Activated CD4-positive, alpha-beta T cell treated with anti-CD3 and anti-CD28 coated beads for 24 hours (primary cell): ENCODE results near the gene TIGD7.
"Not testable (repeated sequence)": the region's sequence is repeated elsewhere in the genome, so short reads cannot be mapped to it uniquely, and the experiment has no call there.

Experiments
- DNase-seq, 2 donors: peaks; one replicate each; pipeline ENCODE4 v3.0.0-alpha.2; 2020; ENCODE audit warnings: low read depth in 2 of 2

Gene TIGD7

DNA sequence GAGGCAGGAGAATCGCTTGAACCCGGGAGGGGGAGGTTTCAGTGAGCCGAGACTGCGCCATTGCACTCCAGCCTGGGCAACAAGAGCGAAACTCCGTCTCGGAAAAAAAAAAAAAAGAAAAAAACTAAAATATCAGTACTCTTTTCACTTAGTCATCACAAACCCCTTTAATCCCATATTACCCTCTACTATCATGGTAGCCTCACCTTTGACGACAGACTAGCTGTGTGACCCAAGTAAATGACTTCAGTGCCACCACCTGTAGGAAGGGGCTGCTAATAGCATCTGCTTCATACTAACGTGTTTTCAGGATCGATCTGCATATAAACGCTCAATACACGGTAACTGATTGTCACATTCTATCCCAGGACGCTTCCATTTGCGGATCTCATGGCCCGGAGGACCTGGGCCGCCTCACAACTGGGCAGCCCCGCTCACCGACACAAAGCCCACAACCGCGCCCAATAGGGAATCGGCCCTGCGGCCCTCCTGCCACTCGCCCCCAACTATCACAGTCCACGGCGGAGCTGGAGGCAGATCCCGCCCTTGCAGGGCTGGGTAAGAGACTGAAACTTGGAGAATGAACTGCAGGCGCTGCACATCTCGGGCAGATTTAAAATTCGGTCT, 23.0 kb downstream of the TIGD7 start:
- DNase-seq = no peak

DNA sequence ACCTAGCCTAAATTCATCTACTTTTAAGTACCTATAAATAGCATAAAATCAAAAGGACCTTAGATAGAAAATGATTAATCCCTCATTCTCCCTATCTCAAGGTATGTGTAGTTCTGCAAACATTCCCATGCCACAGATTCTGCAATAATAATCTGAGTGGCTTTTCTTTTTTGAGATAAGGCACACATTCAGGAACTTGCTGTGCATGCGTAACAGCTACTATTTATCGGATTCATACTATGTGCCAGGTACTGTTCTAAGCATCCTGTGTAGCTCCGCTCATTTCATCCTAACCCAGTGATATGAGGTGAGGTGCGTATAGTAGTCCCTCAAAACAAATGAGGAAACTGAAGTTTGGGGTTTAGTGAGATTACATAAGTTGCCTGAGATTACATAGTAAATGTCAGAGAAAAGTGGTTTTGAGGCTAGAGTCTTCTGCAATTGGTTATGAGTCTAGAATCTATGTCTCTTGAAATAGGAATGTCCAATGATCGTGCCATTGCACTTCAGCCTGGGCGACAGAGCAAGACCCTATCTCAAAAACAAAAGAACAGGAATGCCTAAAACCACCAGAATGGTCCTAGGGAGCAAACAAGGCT, 23.9 kb downstream of the TIGD7 start:
- no peak for DNase-seq

DNA sequence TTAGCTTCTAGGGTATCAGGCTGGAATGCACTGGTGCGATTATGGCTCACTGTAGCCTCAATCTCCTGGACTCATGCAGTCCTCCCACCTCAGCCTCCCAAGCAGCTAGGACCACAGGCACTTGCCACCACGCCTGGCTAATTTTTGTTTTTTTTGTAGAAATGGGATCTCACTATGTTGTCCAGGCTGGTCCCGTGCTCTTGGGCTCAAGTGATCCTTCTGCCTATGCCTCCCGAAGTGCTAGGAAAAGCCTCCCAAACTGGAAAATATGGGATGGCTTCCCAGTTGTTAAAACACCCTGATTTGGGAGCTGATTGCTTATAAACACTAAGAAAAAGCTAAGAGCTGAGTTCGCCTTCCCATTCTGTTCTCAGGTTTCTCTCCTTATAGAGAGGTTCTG, 28.6 kb downstream of the TIGD7 start:
- no peak for DNase-seq

DNA sequence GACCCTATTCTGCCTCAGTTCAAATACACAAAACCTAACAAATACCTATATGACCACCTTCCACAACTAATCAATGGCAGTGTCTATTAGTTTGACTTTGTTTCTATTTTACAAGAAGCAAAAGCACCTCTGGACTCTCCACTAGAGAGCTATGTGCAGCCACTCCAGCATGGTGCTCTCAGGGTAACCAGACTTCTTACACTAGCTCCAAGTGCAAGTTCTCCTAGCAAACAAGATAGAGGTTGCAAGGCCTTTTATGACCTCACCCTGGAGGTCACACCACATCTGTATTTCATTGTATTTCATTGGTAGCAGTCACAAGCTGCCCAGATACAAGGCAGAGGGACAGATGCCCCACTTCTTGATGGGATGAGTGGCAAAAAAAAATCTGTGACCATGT, 30.3 kb downstream of the TIGD7 start:
- DNase-seq = no peak

DNA sequence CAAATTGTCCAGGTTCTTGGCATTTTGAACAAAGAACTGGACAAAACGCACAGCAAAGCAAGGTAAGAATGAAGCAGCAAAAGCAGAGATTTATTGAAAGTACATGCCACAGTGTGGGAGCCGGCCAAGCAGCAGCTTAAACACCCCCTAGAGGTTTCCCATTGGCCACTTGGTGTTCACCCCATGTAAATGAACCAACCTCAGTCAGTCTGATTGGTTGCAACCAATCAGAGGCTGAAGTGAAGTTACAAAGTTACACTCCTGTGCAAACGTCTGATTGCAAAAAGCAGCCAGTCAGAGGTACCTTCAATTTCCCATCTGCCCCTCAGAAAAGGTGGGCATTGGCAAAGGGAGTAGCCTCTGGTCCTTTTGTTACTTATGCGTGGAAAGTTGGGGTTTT, 30.7 kb downstream of the TIGD7 start:
- no peak for DNase-seq

DNA sequence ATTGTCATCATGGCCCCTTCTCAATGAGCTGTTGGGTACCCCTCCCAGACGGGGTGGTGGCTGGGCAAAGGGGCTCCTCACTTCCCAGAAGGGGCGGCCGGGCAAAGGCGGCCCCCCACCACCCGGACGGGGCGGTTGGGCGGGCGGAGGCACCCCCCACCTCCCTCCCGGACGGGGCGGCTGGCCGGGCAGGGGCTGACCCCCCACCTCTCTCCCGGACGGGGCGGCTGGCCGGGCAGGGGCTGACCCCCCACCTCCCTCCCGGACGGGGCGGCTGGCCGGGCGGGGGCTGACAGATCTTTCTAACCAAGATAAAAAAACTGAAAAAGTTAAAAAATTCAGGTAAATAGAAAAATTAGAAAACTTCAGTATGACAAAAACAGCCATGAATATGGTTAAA, 33.9 kb downstream of the TIGD7 start:
- DNase-seq = not testable (repeated sequence)

DNA sequence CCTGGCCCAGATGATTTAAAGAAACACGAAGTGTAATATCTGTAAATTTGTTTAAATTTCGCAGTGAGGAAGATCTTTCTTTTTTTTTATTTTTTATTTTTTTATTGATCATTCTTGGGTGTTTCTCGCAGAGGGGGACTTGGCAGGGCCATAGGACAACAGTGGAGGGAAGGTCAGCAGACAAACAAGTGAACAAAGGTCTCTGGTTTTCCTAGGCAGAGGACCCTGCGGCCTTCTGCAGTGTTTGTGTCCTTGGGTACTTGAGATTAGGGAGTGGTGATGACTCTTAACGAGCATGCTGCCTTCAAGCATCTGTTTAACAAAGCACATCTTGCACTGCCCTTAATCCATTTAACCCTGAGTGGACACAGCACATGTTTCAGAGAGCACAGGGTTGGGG, 34.5 kb downstream of the TIGD7 start:
- not testable (repeated sequence) for DNase-seq

DNA sequence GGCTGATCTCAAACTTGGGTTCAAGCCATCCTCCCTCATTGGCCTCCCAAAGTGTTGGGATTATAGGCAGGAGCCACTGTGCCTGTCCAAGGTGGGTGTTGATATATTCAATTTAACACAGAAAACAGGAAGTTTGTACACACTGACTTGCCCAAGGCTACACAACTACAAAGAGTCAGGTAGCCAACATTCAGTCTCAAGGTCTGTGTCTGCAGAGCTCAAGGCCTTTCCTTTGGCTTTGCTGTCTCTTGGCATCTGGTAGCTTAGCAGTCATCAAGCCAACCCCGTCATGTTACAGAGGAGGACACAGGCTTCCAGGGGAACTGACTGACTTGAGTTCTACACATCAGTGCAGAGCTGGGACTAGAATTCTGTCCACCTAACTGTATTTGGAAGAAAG, 36.9 kb downstream of the TIGD7 start:
- no peak for DNase-seq

DNA sequence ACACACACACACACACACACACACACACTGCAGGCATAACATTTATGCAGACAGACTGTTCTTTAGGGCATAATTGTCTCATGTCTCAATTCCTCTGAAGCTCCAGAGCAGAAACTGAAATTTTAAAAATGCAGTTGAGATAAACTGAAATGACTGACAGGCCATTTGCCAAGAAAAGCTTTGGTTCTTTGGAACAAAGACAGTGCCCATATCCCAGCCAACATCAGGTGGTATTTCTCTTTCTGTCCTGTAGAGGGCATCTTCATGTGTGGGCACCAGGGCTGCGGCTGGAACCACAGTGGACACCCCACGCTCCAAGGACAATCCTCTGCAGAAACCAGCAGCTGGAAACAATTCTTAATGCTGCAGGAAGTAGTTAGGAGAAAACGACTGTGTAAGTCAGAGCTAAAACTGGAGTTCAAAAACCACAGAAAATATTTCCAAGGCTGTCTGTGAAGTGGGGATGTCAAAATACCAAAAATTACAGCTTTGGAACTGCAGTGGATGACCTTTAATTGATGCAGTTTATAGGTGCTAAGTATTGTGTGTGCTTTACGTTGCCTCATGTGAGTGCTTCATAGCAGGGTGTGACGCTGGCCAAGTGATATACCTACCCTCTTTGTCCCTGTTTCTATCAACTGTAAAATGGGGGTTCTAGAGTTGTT, 38.2 kb downstream of the TIGD7 start:
- no peak for DNase-seq

DNA sequence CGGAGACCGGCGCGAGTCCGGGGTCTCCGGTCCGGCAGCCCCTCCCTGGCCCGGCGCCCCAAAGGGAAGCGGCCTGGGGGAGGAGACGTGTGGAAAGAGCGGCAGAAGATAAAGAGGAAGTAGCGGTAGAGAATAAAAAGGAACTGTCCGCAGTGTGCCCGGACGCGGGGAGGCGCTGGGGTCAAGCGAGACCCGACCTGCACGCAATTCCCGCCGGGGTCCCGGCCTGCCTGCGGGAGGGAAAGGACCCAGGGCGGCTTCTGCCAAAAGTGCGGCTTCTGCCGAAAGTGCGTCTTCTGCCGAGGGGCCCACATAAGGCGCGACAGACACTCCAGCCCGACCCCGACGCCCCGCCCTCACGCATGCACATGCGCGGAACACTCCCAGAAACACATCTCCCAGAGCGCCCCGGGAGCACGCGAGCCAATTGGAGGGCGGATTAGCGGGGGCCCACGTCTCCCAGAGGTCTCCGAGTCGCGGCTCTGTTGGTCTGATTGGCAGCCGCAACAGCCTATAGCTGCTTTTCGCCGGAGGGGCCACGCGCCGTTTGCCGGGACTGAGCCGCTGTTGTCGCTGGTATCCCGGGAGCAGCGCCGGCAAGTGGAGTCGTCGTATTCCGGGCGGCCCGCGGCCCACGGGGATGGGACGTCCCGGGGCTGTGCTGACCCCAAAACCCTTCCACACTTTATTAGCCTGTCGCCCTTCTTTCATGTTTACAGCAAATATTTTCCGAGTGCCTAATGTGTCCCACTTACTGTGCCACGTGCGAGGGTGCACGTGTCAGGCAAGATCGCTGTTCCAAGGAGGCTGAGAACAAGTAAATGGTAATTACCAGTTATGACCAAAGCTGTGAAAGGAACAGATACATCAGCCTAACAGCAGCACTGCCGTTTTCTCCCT, 40.8 kb downstream of the TIGD7 start:
- DNase-seq = peak; percentile 91 to 97

DNA sequence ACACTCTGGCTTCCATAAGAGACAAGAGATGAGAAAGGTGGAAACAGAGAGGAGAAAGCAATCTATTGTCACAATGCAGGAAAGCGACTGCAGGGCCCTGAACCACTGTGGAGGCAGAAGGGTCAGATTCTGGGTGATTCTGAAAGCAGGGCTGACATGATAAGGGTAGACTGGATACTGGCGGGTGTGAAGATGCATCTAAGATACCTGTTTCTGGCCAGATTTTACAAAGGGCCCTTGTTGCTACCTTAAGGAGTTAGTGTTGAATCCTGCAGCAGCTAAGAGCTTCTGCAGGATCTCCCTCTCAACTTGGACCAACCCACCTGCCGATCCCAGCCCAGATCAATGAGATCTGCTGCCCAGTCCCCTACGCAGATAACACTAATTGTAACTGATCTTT, 42.7 kb downstream of the TIGD7 start:
- no peak for DNase-seq

DNA sequence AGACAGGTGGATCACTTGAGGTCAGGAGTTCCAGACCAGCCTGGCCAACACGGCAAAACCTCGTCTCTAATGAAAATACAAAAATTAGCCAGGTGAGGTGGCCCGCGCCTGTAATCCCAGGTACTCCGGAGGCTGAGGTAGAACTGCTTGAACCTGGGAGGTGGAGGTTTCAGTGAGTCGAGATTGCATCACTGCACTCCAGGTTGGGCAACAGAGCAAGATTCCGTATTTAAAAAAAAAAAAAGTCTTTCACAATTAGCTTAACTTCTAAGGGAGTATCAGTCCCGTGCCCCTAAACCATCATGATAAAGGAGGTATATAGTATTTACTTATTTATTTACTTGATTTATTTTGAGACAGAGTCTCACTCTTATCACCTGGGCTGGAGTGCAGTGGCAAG, 45.4 kb downstream of the TIGD7 start:
- DNase-seq = no peak

DNA sequence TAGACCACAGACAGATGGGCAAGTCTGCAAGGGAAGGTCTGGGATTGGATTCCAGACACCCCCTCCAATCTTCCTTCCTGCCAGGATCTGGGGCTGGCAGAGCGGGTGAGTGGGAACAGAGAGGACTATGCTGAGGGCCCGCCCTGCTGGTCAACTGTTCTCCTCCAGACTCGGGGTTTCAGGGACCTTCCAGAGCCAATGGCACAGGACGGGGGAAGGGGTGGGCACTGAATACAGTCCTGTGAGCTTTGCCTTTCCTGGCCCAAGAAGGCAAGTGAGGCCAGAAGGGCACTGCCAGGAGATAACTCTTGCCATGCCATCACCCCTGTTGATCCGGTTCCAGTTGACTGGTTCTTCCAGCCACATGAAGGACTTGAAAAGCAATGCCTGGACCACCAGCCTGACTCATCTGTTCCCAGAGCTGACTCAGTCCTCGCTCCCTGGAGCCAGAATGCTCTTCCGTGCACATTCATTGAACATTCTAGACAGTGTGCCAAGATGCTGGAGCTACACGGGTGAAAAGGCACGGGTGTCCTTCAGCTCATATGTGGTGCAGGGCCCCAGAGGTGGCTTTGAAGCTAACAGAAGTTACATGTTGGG, 48.3 kb downstream of the TIGD7 start:
- DNase-seq = no peak

DNA sequence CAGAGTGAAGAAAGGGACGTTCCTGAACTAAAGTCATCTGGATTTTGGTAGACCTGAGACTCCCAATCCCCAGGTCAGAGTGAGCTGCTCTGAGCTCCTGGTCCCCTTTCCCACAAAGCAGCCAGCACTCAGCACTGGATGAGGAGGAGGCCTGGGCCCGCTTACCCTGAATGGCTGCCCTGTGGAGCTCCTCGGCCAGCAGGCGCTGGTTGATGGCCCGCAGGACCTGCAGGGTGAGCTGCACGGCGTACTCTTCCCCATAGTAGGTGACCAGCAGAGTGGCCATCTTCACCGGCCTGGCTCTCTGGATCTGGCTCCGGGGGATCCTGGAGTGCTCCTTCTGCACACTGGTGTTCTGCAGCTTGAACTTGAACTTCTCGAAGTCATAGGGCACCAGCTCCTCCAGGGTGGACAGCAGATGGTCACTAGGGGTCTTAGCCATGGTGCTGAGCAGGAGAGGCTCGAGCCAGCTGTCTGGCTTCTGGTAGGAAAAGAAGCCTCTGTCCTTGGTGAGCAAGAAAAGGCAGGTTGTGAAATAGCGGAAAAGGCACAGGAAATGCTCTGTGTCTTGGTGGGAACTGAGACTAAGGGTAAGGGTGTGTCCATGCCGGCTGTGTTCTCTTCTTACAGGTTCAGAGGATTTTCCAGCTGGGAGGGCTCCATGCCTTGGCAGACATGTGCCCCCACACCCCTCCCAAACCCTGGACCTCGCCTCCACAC, 48.9 kb downstream of the TIGD7 start, which contains the start of gene MEFV:
TSS of gene MEFV (minus strand) at position 488 of the 720 bp plus-strand sequence. CDS start at position 442, 46 bp downstream.
- no peak for DNase-seq

DNA sequence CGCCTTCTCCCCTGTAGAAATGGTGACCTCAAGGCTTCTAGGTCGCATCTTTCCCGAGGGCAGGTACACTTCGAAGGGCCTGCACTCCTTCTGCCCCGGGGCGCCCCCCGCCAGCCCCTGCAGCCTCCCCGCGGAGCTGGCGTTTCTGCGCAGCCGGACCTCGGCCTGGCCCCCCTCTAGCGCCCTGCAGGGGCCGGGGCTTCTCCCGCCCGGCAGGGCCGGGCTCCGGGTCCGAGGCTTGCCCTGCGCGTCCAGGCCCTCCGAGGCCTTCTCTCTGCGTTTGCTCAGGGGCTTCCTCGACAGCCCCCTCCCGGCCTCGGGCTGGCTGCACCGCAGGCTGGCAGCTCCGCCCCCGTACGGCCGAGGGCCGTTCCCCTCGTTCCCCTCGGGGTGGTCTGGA, 50.9 kb downstream of the TIGD7 start:
- DNase-seq = no peak

DNA sequence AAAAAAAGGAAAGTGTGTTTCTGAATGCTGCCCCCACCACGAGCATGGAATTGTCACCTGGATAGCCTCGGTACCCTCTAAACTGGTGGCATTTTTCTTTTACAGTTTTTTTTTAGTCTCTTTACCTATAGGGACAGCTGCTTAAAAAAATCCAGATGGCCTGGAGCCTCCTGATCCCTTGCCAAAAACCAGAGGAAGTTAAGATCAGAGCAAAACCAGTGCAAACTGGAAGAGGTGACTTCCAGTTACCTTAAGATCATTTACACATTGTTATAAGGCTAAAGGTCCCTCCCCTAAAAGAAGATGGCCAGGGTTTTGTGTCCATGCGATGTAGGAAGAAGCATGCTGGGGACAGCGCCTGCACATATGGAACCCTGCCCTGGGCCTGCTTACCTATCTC, 52.3 kb downstream of the TIGD7 start:
- no peak for DNase-seq

DNA sequence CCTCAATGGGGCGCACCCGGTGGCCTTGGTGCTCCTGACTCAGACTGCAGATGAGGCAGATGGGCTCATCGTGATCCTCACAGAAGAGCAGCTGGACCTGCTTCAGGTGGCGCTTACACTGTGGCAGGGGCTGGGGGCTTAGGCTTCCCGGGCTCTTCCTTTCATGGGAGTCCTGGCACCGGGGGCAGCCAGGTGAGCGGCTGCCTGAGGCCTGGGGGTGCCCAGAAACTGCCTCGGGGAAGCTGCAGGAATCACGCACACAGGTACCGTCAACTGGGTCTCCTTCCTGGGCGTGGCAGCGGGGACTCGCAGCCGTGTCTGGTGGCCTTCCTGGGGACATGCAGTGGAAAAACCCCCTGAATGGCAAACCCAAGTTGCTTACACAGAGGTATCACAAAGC, 55.8 kb downstream of the TIGD7 start:
- DNase-seq = no peak

DNA sequence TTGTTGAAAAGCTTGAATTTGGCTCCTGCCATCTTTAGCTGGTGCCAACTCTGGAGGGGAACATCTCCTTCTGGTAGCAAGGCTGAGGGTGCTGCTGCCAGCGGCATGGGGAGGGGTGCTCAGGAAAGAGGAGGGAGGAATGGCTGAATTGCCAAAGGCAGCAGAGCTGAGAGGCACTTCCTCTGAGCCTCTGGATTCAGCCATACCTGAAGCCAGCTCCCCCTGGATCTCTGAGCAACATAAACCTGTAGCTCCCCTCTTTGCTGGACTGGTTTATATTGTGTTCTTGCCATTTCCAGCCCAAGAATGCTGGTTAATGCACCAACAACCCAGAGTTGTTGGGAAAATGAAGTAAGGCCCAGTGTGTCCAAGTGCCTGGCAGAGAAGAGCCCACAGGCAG, 56.2 kb downstream of the TIGD7 start:
- DNase-seq = no peak
